Thoracic aorta endothelial cell (primary cell): ENCODE data around the gene PRKG1. TPM values are rescaled to one million over a fixed set of nuclear protein-coding genes. Genes with fewer than 3 reads are reported as not detected.

Source experiments
- small RNA-seq: library from RNA; depleted of rRNA; stranded (forward); fragments of <200 nt; gene quantifications from one replicate; pipeline ENCODE3, GENCODE V24; 2012
- total RNA-seq: library from RNA; depleted of rRNA; stranded (reverse); fragments of >200 nt; gene quantifications from 2 replicates; pipeline ENCODE4 v1.2.3, GENCODE V29; 2012

The PRKG1 gene
- total RNA-seq, result 2.4 and 7.6 TPM in 2 replicates

GRCh38 chr10:51074238-51075028, at the start of gene PRKG1:
Gene PRKG1, plus strand, starts transcription at chr10:51074487.

DNA sequence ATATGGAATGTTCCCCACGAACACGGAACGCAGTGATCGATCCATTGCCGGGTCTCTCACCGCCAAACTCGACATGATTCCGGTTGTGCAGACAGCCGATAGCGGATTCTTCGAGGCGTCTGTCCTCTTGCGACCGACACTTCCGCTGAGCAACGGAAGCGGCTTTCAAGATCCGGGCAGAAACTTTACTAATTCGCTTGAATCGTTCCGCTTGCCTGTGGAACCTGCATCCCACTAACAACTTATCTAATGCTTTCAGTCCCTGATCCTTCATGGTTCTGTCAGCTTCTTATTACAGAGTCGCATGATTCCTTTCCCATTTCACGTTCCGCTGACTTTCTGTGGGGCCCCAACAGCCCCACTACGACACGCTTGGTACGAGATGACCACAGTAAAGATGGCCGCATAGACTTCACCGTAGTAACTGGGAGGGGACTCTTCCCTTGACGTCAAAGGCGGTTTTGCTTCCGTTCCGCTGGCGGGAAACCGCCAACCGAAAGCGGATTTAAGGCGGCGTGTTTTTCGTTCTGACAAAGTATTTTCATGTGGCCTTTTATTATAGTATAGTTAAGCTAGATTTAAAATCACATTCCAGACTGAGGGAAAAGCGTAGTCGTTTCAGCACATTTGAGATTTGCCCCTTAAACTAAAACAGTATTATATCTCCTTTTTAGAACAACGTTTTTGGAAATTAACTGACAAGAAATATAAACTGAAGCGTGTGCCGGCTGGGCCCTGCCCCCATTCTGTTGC, 625.4 kb downstream of the PRKG1 start, which contains the start of gene CSTF2T:
Gene CSTF2T (minus strand): TSS at position 121 of the 753 bp plus-strand sequence. CDS start 46 bp downstream, at position 75.

GRCh38 chr10:52313933-52314821, 1239.9 kb downstream of the PRKG1 start, which contains the start of gene DKK1:
Gene DKK1, plus strand, starts transcription at chr10:52314281. Its CDS starts 154 bp downstream, at chr10:52314435.

Small RNA genes within 50 kb of the gene (small RNA-seq; reads per million reads assigned to genes)
- gene MIR605, result 0.28 reads per million

Other genes with a start within 250 kb of the PRKG1 start
- gene A1CF, start 188.9 kb upstream of the PRKG1 start, total RNA-seq, result not detected in 2 replicates